Ovary (tissue), 9 donors: ENCODE measurements around the gene KRTAP5-3. TPM values are rescaled to one million over a fixed set of nuclear protein-coding genes. Genes with fewer than 3 reads are reported as not detected.

Experiments
- DNase-seq, 5 donors: peaks; one replicate each; pipeline ENCODE4 v3.0.0-alpha.2; 2019 to 2020
- H3K27ac ChIP-seq, 2 donors: fragments of 200-600 bp; one replicate each; pipeline versions ENCODE4 v1.5.1 to v1.8.0; 2019 to 2022
- H3K27me3 ChIP-seq: fragments of 200-600 bp; one replicate; pipeline ENCODE4 v1.8.0; 2022
- H3K36me3 ChIP-seq: fragments of 200-600 bp; sonication (generic); one replicate; pipeline ENCODE4 v1.5.1; 2019
- H3K4me1 ChIP-seq: one replicate; pipeline ENCODE4 v1.8.1; 2013; ENCODE audit warnings: mild to moderate bottlenecking, moderate library complexity; ENCODE audit not compliant: insufficient read depth
- H3K4me3 ChIP-seq: fragments of 200-600 bp; sonication (generic); one replicate; pipeline ENCODE4 v1.5.1; 2017
- H3K9me3 ChIP-seq, 2 donors: fragments of 200-600 bp in 1 of 2; sonication (generic) in 1 of 2; one replicate each; pipeline versions ENCODE4 v1.5.1 to v1.8.1; 2013 to 2019; ENCODE audit warnings: mild to moderate bottlenecking in 1 of 2, moderate library complexity in 1 of 2
- EP300 ChIP-seq: sonication (generic); formaldehyde crosslinking; IDR thresholded peaks from one replicate; pipeline ENCODE4 v1.6.1; 2017; ENCODE audit warnings: antibody characterized with exemption
- POLR2A ChIP-seq: fragments of 450-650 bp; IDR thresholded peaks from one replicate; pipeline ENCODE4 v1.6.1; 2017; ENCODE audit warnings: antibody characterized with exemption, mild to moderate bottlenecking, moderate library complexity
- WGBS, 3 donors: extraction: QIAGEN DNeasy Blood & Tissue Kit in 1 of 3; methylation state at CpG; one replicate each; pipeline versions ENCODE4 v1.1.5 to v1.1.7; 2013 to 2017; 5-methylcytosine and 5-hydroxymethylcytosine counted together
- intact Hi-C, 4 donors: fragments of 100-400 bp; cut with DNase I; formaldehyde crosslinking; loops; one replicate each; pipeline versions ENCODE4 v1.11.0 to v1.15.1; 2022 to 2023
- polyA plus RNA-seq, 2 donors: library from polyadenylated mRNA; stranded (reverse); fragments of 200-250 nt in 1 of 2; fragments of 350-450 nt in 1 of 2; fragmentation: Illumina TruSeq in 1 of 2; extraction: RNeasy Lipid Tissue Mini Kit (QIAGEN cat#74804) in 1 of 2; gene quantifications; one replicate each; pipeline ENCODE4 v1.2.3, GENCODE V29; 2013 to 2014
- total RNA-seq, 7 donors: library from RNA; depleted of rRNA in 2 of 7; stranded (reverse); fragments of >200 nt in 2 of 7; fragmentation: NEBNext Ultra II Directional in 3 of 7; extraction: Animal tissue kit (Norgen Biotek cat#: 25700) in 3 of 7; gene quantifications; one replicate each; pipeline versions ENCODE4 v1.1.0 to v1.2.4, GENCODE V29; 2016 to 2023
- TF ChIP-seq, protein P1 (sequence below), 3 donors: fragments of 450-650 bp in 2 of 3; fragments of 200-600 bp in 1 of 3; IDR thresholded peaks; one replicate each; pipeline versions ENCODE4 v1.5.1 to v1.8.0; 2016 to 2022; ENCODE audit warnings: antibody characterized with exemption in 3 of 3, mild to moderate bottlenecking in 1 of 3
- donor health status: DM: no; HTN: no; CAD: no; lungs with moderate emphysema.
- donor health status: DM: no; HTN: no; CAD: no.
- donor health status: Bipolar disorder and iron deficiency.
- donor health status: DM: yes; HTN: yes; CAD: no.
- donor health status: DM: no; HTN: no; CAD: no.
- donor health status: DM: yes; HTN: yes; CAD: no.

Gene KRTAP5-3
- total and polyA plus RNA-seq, 9 donors: not detected

GRCh38 chr11:1652026-1652425 lies 43.8 kb upstream of the KRTAP5-3 start:
- TF ChIP-seq, protein P1, sequence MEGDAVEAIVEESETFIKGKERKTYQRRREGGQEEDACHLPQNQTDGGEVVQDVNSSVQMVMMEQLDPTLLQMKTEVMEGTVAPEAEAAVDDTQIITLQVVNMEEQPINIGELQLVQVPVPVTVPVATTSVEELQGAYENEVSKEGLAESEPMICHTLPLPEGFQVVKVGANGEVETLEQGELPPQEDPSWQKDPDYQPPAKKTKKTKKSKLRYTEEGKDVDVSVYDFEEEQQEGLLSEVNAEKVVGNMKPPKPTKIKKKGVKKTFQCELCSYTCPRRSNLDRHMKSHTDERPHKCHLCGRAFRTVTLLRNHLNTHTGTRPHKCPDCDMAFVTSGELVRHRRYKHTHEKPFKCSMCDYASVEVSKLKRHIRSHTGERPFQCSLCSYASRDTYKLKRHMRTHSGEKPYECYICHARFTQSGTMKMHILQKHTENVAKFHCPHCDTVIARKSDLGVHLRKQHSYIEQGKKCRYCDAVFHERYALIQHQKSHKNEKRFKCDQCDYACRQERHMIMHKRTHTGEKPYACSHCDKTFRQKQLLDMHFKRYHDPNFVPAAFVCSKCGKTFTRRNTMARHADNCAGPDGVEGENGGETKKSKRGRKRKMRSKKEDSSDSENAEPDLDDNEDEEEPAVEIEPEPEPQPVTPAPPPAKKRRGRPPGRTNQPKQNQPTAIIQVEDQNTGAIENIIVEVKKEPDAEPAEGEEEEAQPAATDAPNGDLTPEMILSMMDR (IDR thresholded peaks at IDR 0.05): no peak
- TF ChIP-seq POLR2A: no peak
- TF ChIP-seq EP300: no peak
- intact Hi-C loops: loop anchor here in 3 of 4 donors (5.0 to 10.0 kb wide), 4 partner anchors 40 to 503 kb away; partner anchors contain the start of genes SYT8 (in 1 of the 3) and TNNI2 (in 1 of the 3)
- Histone ChIP-seq H3K27me3 (no peaks in the 10 kb centered on the region), H3K4me1 (no peaks in the 10 kb centered on the region), H3K4me3 (no peak overlapping the region), H3K9me3 (no peaks in the 10 kb centered on the region), H3K27ac (no peak overlapping the region), H3K36me3 (no peaks in the 10 kb centered on the region)
- WGBS, 3 donors: 81 to 85% (median 83%) methylated on average over 19 of the region's 19 CpGs
- no peak for DNase-seq

DNA sequence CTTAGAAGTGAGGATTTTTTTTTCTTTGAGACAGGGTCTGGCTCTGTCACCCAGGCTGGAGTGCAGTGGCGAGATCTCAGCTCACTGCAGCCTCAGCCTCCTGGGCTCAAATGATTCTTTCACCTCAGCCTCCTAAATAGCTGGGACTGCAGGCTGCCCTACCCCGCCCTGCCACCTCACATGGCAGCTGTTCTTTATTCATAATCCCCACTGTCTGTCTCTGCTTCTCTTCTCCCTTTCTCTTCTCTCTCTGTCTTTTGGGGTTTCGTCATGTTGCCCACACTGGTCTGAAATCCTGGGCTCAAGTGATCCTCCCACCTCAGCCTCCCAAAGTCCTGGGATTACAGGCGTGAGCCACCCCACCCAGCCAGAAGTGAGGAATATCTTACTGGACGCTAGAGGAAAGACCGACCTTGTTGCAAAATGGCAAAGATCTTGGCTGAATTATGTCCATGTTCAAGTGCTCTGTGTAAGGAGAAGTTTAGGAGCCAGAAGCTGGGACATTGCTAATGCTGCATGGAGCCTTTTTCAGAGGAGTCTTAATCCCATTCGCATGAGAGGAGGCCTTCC lies 43.2 kb upstream of the KRTAP5-3 start:
- Histone ChIP-seq H3K27me3 (no peaks in the 10 kb centered on the region), H3K4me3 (no peak overlapping the region), H3K27ac (no peak overlapping the region), H3K4me1 (no peaks in the 10 kb centered on the region), H3K9me3 (no peaks in the 10 kb centered on the region), H3K36me3 (no peaks in the 10 kb centered on the region)
- intact Hi-C loops: loop anchor here in 3 of 4 donors (2.0 to 10.0 kb wide), 5 partner anchors 41 to 503 kb away; partner anchors contain the start of genes SYT8 (in 2 of the 3) and TNNI2 (in 1 of the 3)
- WGBS, 3 donors: 88 to 92% (median 88%) methylated on average over 7 of the region's 7 CpGs
- no peak for DNase-seq
- TF ChIP-seq POLR2A (no peak), EP300 (no peak)
- TF ChIP-seq, protein P1 (IDR thresholded peaks at IDR 0.05): no peak

- Histone ChIP-seq H3K4me3 (no peak overlapping the region), H3K9me3 (no peaks in the 10 kb centered on the region), H3K4me1 (no peaks in the 10 kb centered on the region), H3K36me3 (no peaks in the 10 kb centered on the region), H3K27ac (no peak overlapping the region), H3K27me3 (no peaks in the 10 kb centered on the region)
- 56 to 70% (median 68%) methylated on average over 5 of the region's 5 CpGs for WGBS, 3 donors
- no peak for DNase-seq
- TF ChIP-seq EP300: no peak
- TF ChIP-seq, protein P1 (IDR thresholded peaks at IDR 0.05): no peak
- TF ChIP-seq POLR2A: no peak
- intact Hi-C loops: loop anchor here in 3 of 4 donors (2.0 to 10.0 kb wide), 5 partner anchors 41 to 504 kb away; partner anchors contain the start of genes SYT8 (in 2 of the 3) and TNNI2 (in 1 of the 3)
These were observed 42.6 kb upstream of the KRTAP5-3 start for GRCh38 chr11:1650918-1651262.

DNA sequence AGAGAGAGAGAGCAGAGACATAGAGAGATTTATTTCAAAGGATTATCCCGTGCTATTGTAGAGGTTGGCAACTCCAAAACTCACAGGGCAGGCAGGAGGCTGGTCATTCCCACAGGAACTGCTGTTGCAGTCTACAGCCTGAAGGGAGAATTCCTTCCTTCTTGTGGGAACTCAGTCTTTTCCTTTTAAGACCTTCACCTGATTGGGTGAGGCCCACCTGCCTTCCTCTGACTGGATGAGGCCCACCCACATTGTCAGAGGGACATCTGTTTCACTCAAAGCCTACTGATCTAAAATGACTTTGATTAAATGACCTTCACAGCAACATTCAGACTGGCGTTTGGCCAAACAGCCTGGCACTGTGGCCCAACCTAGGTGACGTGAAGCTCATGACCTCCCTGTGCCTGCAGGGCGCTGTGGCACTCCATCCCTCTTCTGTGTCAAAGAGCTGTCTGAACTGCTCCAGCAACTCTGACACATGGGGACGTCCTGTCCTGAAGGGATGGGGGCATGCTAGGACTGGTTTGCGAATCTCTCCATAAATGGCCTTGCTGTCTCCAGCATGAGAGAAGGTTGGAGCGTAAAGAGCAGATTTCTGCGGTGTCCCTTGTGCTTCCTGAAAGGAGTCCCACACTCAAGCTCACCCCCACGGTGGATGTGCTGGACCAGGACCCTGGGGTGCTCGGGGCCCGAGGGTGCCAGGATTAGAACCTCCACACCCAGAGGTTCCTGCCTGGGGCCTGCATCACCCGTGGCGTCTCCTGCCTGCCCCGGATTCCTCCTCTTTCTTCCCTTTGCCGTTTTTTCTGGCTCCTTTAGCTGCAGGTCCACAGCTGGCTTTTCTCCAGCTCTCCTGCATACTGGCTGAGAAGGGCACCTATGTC lies 42.0 kb upstream of the KRTAP5-3 start:
- H3K27ac ChIP-seq: no peak overlapping the region
- intact Hi-C loops: loop anchor here in 3 of 4 donors (2.0 to 10.0 kb wide), 5 partner anchors 42 to 505 kb away; partner anchors contain the start of genes SYT8 (in 2 of the 3) and TNNI2 (in 1 of the 3)
- DNase-seq: peak in 1 of 5 donors; percentile 10
- no peak overlapping the region for H3K4me3 ChIP-seq
- 77 to 84% (median 83%) methylated on average over 15 of the region's 15 CpGs for WGBS, 3 donors
- H3K36me3 ChIP-seq: no peaks in the 10 kb centered on the region
- TF ChIP-seq POLR2A (no peak), EP300 (no peak)
- TF ChIP-seq, protein P1 (IDR thresholded peaks at IDR 0.05): no peak
- H3K4me1 ChIP-seq: no peaks in the 10 kb centered on the region
- H3K9me3 ChIP-seq: no peaks in the 10 kb centered on the region
- no peaks in the 10 kb centered on the region for H3K27me3 ChIP-seq
